SK-N-SH (cell line): ENCODE results near the gene DPRX. TPM values are rescaled to one million over a fixed set of nuclear protein-coding genes. Genes with fewer than 3 reads are reported as not detected.

Experiments
- CTCF ChIA-PET: fragments of 300-600, 350-600 bp; formaldehyde crosslinking; extraction: SDS; loops from one replicate; lab custom pipeline; 2021; lab: Yijun Ruan, JAX
- POLR2A ChIA-PET: fragments of 350-600 bp; sonication (Branson Sonifier 250); formaldehyde crosslinking; extraction: SDS; loops from one replicate; lab custom pipeline; 2020; ENCODE audit warnings: antibody characterized with exemption, inconsistent platforms; lab: Yijun Ruan, JAX
- DNase-seq: peaks from one replicate; pipeline ENCODE4 v3.0.0; 2012
- H2AFZ ChIP-seq: fragments of 200-600 bp; sonication (generic); 2 replicates; pipeline ENCODE4 v1.8.1; 2016; ENCODE audit warnings: antibody characterized with exemption, mild to moderate bottlenecking, low read depth
- H3F3A ChIP-seq: fragments of 200-600 bp; sonication (generic); replicated peaks from 2 replicates; pipeline ENCODE3; 2016; ENCODE audit warnings: antibody characterized with exemption, mild to moderate bottlenecking; ENCODE audit not compliant: insufficient read depth
- H3K27ac ChIP-seq, 2 experiments: fragments of 200-500 bp in 1 of 2; fragments of 200-600 bp in 1 of 2; sonication (Bioruptor generic) in 1 of 2; sonication (generic), shearing (Covaris generic) in 1 of 2; 2 replicates each; pipeline versions ENCODE4 v1.5.1 to v1.6.1; 2014 to 2016; ENCODE audit warnings: low read depth in 2 of 2, inconsistent platforms in 1 of 2, low read length in 1 of 2, mild to moderate bottlenecking in 1 of 2, mixed read lengths in 1 of 2
- H3K27me3 ChIP-seq: fragments of 200-600 bp; sonication (generic), shearing (Covaris generic); 2 replicates; pipeline ENCODE4 v1.6.1; 2016; ENCODE audit warnings: mixed run types; ENCODE audit not compliant: insufficient read depth
- H3K36me3 ChIP-seq, 2 experiments: fragments of 200-500 bp in 1 of 2; fragments of 200-600 bp in 1 of 2; sonication (Bioruptor generic) in 1 of 2; sonication (generic) in 1 of 2; replicated peaks in 1 of 2; 2 replicates each; pipeline versions ENCODE3 to v1.5.1; 2014 to 2016; ENCODE audit warnings: low read length in 1 of 2, mild to moderate bottlenecking in 1 of 2; ENCODE audit not compliant: insufficient read depth in 2 of 2, control insufficient read depth in 1 of 2
- H3K4me1 ChIP-seq, 2 experiments: fragments of 200-500 bp in 1 of 2; fragments of 200-600 bp in 1 of 2; sonication (Bioruptor generic) in 1 of 2; sonication (generic), shearing (Covaris generic) in 1 of 2; 2 replicates each; pipeline versions ENCODE4 v1.5.1 to v1.6.1; 2014 to 2016; ENCODE audit warnings: low read depth in 1 of 2, low read length in 1 of 2, mixed run types in 1 of 2; ENCODE audit not compliant: insufficient read depth in 2 of 2, control insufficient read depth in 1 of 2
- H3K4me2 ChIP-seq: fragments of 200-600 bp; sonication (generic), shearing (Covaris generic); 2 replicates; pipeline ENCODE4 v1.6.1; 2017; ENCODE audit warnings: mixed run types
- H3K4me3 ChIP-seq, 2 experiments: fragments of 200-500 bp in 1 of 2; fragments of 200-600 bp in 1 of 2; sonication (Bioruptor generic) in 1 of 2; sonication (generic), shearing (Covaris generic) in 1 of 2; 2 replicates each; pipeline versions ENCODE4 v1.5.1 to v1.8.1; 2014 to 2016; ENCODE audit warnings: low read depth in 2 of 2, inconsistent platforms in 1 of 2, low read length in 1 of 2, mild to moderate bottlenecking in 1 of 2, mixed read lengths in 1 of 2, moderate library complexity in 1 of 2
- H3K79me2 ChIP-seq: fragments of 200-600 bp; sonication (generic); 2 replicates; pipeline ENCODE4 v1.8.1; 2017; ENCODE audit warnings: mild to moderate bottlenecking; ENCODE audit not compliant: insufficient read depth
- H3K9ac ChIP-seq: fragments of 200-600 bp; sonication (generic); 2 replicates; pipeline ENCODE4 v1.6.1; 2017; ENCODE audit warnings: mixed run types
- H3K9me2 ChIP-seq: fragments of 200-600 bp; sonication (generic); 2 replicates; pipeline ENCODE4 v1.6.1; 2017; ENCODE audit warnings: mixed run types
- H3K9me3 ChIP-seq: fragments of 200-600 bp; sonication (generic); 2 replicates; pipeline ENCODE4 v1.6.1; 2017; ENCODE audit warnings: mixed run types, mild to moderate bottlenecking, moderate library complexity
- H4K20me1 ChIP-seq: fragments of 200-600 bp; sonication (generic); 2 replicates; pipeline ENCODE4 v1.6.1; 2017; ENCODE audit warnings: mild to moderate bottlenecking, mixed run types; ENCODE audit not compliant: insufficient read depth
- CHD2 ChIP-seq: fragments of 150-350 bp; IDR thresholded peaks from 2 replicates; pipeline ENCODE4 v1.6.1; 2018; ENCODE audit warnings: low read length; ENCODE audit not compliant: partially characterized antibody
- ELF1 ChIP-seq: IDR thresholded peaks from 2 replicates; pipeline ENCODE4 v1.4.0; 2012
- EZH2phosphoT487 ChIP-seq: fragments of 200-600 bp; sonication (generic); IDR thresholded peaks from 2 replicates; pipeline ENCODE4 v1.6.1; 2017; ENCODE audit warnings: low read depth, mixed run types, mild to moderate bottlenecking, antibody characterized with exemption, moderate library complexity, borderline replicate concordance
- FOXJ3 ChIP-seq: sonication (generic); formaldehyde crosslinking; IDR thresholded peaks from 2 replicates; pipeline ENCODE4 v1.5.1; 2020; ENCODE audit warnings: mild to moderate bottlenecking, missing genetic modification reagents
- FOXM1 ChIP-seq: IDR thresholded peaks from 2 replicates; pipeline ENCODE4 v1.4.0; 2012; ENCODE audit warnings: low read depth, mild to moderate bottlenecking
- NFIC ChIP-seq: IDR thresholded peaks from 2 replicates; pipeline ENCODE4 v1.4.0; 2012; ENCODE audit warnings: borderline replicate concordance
- NRF1 ChIP-seq: IDR thresholded peaks from 2 replicates; pipeline ENCODE4 v1.6.1; 2012; ENCODE audit warnings: low read depth, mild to moderate bottlenecking, low read length
- POLR2AphosphoS5 ChIP-seq: IDR thresholded peaks from 2 replicates; pipeline ENCODE4 v1.6.1; 2012; ENCODE audit warnings: low read depth, low read length
- RCOR1 ChIP-seq: fragments of 150-350 bp; IDR thresholded peaks from 2 replicates; pipeline ENCODE4 v1.6.1; 2017; ENCODE audit warnings: antibody characterized with exemption, low read length
- RFX5 ChIP-seq: IDR thresholded peaks from 2 replicates; pipeline ENCODE4 v1.6.1; 2012; ENCODE audit warnings: mild to moderate bottlenecking, improper control_type of control experiment, low read length
- TAF1 ChIP-seq: IDR thresholded peaks from 2 replicates; pipeline ENCODE4 v1.6.1; 2012; ENCODE audit warnings: low read depth, mild to moderate bottlenecking, low read length, moderate library complexity, borderline replicate concordance
- TCF12 ChIP-seq: IDR thresholded peaks from 2 replicates; pipeline ENCODE4 v1.4.0; 2012
- TEAD4 ChIP-seq: IDR thresholded peaks from 2 replicates; pipeline ENCODE4 v1.4.0; 2012; ENCODE audit warnings: mild to moderate bottlenecking, borderline replicate concordance; ENCODE audit not compliant: insufficient read depth
- YY1 ChIP-seq: IDR thresholded peaks from 2 replicates; pipeline ENCODE4 v1.4.0; 2012; ENCODE audit warnings: low read depth, mild to moderate bottlenecking
- WGBS: methylation state at CpG from one replicate; pipeline ENCODE4 v1.1.6; 2017; ENCODE audit warnings: low lambda C conversion rate; 5-methylcytosine and 5-hydroxymethylcytosine counted together
- polyA plus RNA-seq, 3 experiments: library from polyadenylated mRNA; depleted of rRNA; stranded (reverse); fragments of >200 nt; gene quantifications; 2 replicates each; pipeline ENCODE4 v1.2.3, GENCODE V29; 2012
- TF ChIP-seq, protein P1 (sequence below): IDR thresholded peaks from 2 replicates; pipeline ENCODE4; 2012

DPRX gene
- polyA plus RNA-seq, 1 of the 3 experiments (the other 2 are of a cell fraction) = not detected

DNA sequence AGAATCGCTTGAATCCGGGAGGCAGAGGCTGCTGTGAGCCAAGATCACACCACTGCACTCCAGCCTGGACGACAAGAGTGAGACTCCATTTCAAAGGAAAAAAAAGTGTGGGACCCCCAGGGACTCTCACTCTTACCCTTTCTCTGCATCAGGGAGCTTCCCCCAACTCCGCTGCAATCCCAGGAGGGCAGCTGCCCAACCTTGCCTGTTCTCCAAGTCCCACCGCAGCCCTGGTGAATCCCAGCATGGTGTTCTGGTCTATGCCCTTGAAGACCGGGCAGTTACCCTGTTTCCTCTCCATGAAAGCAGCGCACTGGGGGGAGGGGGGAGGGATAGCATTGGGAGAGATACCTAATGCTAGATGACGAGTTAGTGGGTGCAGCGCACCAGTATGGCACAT, 35.7 kb upstream of the DPRX start:
- H3K27me3 ChIP-seq = peaks cover 18% of the 10 kb centered on the region; the same call in 1 of the 2 replicates
- no peaks in the 10 kb centered on the region for H3F3A ChIP-seq
- 22% methylated on average over 9 of the region's 9 CpGs for WGBS
- H3K4me2 ChIP-seq = no peak overlapping the region
- no peaks in the 10 kb centered on the region for H3K9me2 ChIP-seq
- H4K20me1 ChIP-seq = no peaks in the 10 kb centered on the region
- POLR2A ChIA-PET = no interaction called here
- no peaks in the 10 kb centered on the region for H3K4me1 ChIP-seq
- no peaks in the 10 kb centered on the region for H3K36me3 ChIP-seq
- H3K9ac ChIP-seq = no peak overlapping the region
- no peak overlapping the region for H2AFZ ChIP-seq
- CTCF ChIA-PET = no interaction called here
- no peak for TF ChIP-seq FOXJ3 (CRISPR knock-in tag)
- TF ChIP-seq RFX5 = no peak
- no peak for TF ChIP-seq ELF1
- TF ChIP-seq POLR2AphosphoS5 = no peak
- no peak for TF ChIP-seq TEAD4
- TF ChIP-seq CHD2 = no peak
- H3K27ac ChIP-seq = no peak overlapping the region
- no peaks in the 10 kb centered on the region for H3K79me2 ChIP-seq
- H3K9me3 ChIP-seq = no peaks in the 10 kb centered on the region
- no peak for DNase-seq
- no peak overlapping the region for H3K4me3 ChIP-seq

DNA sequence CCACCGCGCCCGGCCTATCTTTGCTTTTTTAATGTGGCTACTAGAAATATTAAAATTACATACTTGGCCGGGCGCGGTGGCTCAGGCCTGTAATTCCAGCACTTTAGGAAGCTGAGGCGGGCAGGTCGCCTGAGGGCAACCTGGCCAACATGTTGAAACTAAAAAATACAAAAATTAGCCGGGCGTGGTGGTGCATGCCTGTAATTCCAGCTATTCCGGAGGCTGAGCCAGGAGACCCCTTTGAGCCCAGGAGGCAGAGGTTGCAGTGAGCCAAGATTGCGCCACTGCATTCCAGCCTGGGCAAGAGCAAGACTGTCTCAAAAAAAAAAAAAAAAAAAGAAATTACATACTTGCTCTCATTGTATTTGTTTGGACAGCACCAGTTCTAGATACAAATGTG, 34.8 kb upstream of the DPRX start:
- 21% methylated on average over 12 of the region's 12 CpGs for WGBS
- no peaks in the 10 kb centered on the region for H3F3A ChIP-seq
- no peak overlapping the region for H3K4me2 ChIP-seq
- TF ChIP-seq POLR2AphosphoS5 (no peak), FOXJ3 (CRISPR knock-in tag) (no peak), EZH2phosphoT487 (no peak), NFIC (no peak), TCF12 (no peak), YY1 (no peak), RCOR1 (no peak), FOXM1 (no peak), NRF1 (no peak), TEAD4 (no peak), CHD2 (no peak), TAF1 (no peak)
- TF ChIP-seq, protein P1, sequence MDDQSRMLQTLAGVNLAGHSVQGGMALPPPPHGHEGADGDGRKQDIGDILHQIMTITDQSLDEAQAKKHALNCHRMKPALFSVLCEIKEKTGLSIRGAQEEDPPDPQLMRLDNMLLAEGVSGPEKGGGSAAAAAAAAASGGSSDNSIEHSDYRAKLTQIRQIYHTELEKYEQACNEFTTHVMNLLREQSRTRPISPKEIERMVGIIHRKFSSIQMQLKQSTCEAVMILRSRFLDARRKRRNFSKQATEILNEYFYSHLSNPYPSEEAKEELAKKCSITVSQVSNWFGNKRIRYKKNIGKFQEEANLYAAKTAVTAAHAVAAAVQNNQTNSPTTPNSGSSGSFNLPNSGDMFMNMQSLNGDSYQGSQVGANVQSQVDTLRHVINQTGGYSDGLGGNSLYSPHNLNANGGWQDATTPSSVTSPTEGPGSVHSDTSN = no peak
- no peaks in the 10 kb centered on the region for H4K20me1 ChIP-seq
- H3K4me1 ChIP-seq = no peaks in the 10 kb centered on the region
- no peaks in the 10 kb centered on the region for H3K9me2 ChIP-seq
- peaks cover 18% of the 10 kb centered on the region; the same call in 1 of the 2 replicates for H3K27me3 ChIP-seq
- CTCF ChIA-PET = no interaction called here
- POLR2A ChIA-PET = no interaction called here
- DNase-seq = no peak
- H3K9ac ChIP-seq = no peak overlapping the region
- no peaks in the 10 kb centered on the region for H3K36me3 ChIP-seq
- no peaks in the 10 kb centered on the region for H3K9me3 ChIP-seq
- H3K79me2 ChIP-seq = no peaks in the 10 kb centered on the region
- H2AFZ ChIP-seq = no peak overlapping the region
- no peak overlapping the region for H3K4me3 ChIP-seq
- H3K27ac ChIP-seq = no peak overlapping the region
